HK-2 (cell line): ENCODE results near the gene WASF3.

Experiments used
- DNase-seq: peaks from one replicate; pipeline ENCODE4 v3.0.0-alpha.2; 2018; ENCODE audit not compliant: unreplicated experiment

WASF3 gene

DNA sequence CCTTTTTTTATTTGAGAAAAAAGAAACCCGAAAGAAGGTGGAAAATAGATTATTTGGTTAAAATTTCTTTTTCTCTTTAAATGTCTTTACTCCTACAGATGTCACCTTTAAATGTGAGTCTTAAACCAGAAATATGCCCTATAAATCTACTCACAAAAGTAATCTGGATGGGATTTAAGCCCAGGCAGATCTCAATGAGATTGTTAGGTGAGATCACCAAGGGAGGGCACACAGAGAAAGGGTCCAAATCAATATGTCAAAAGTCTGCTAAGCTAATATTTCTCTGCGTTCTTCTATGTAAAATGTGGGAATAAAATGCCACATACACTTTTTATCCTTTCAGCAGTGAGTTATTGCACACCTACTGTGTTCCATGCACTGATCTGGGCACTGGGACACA is 32.9 kb downstream of the WASF3 start:
- no peak for DNase-seq

DNA sequence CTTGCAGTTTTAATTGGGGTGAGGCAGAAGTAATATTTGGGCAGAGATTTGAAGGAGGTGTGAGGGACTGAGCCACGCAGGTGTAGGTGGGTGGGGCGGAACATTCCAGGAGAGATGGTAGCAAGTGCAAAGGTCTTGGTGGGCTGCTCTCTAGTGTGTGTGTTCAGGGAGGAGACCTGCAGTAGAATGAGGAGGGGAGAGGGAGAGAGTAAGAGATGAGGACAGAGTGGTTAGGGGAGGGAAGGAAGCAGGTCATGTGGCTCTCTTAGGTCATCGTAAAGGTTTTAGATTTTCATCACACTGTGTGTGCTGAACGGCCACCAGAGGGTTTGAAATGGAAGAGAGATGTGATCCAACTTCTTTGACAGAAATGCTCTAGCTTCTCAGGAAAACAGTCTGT is 33.5 kb downstream of the WASF3 start:
- DNase-seq, result no peak

DNA sequence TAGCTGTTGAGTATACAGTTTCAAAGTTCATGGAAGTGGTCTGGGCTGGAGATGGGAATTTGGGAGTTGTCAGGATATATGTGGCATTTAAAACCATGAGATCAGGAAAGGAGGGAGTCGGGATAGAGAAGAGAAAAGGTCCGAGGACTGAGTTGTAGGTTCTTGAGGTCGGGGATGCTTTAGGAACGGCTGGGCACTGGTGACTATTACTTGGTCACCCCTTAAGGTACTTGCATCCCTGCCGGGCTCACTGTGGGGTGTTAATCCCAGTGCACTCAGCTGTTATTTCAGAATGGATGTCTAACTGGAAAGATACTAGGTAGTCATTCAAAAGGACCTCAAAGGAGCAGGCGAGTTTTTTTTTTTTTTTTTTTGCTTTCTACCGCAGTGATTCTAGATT is 34.2 kb downstream of the WASF3 start:
- no peak for DNase-seq

DNA sequence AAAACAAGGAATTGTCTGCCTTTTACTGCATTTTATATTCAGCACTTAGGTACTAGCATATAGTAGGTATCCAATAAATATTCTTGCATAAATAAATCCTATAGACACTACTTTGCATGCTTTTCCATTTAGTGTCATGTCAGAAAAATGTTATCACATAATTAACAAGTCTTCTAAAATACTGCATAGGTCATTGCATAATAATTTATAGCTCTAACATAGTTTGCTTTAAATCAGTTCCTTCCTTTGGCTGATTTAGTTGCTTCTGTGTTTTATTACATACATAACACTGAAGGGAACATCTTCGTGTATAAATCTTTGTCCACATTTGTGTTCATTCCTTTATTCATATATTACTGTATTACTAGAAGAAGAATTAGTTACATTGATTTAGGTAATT is 36.2 kb downstream of the WASF3 start:
- no peak for DNase-seq

DNA sequence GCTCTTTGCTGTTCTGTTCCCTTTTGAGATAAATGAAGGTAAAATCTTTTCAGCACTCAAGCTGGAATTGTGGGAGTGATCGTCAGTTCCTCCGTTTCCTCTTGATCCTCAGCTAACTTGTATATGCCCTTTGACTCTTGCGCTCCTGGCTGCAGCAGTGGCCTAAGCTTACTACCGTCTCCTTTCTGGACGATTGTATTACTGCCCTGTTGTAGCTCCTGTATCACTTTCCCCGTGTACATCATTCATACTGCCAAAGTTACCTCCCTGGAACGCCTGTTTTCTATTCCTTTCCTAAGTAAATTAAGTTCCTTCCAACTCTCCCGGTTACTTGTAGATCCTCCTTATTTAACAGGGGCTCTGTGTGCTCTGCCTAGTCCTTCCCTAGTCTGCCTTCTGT is 36.9 kb downstream of the WASF3 start:
- no peak for DNase-seq

DNA sequence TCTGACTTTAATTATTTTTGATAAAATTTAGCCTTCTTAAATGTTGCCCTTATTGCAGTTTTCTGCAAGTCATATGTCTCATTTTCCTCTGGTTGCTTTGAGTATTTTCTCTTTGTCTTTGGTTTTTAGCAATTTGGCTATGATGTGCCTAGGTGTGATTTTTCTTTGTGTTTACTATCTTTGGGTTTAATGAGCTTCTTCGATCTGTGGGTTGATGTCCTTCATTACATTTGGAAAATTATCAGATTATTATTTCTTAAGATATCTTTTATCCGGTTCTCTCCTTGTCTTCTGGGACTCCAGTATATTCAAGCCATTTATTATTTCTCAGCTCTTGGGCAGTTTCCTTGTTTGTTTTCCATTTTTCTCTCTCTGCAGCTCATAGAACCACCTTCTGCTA is 39.0 kb downstream of the WASF3 start:
- DNase-seq, result no peak

DNA sequence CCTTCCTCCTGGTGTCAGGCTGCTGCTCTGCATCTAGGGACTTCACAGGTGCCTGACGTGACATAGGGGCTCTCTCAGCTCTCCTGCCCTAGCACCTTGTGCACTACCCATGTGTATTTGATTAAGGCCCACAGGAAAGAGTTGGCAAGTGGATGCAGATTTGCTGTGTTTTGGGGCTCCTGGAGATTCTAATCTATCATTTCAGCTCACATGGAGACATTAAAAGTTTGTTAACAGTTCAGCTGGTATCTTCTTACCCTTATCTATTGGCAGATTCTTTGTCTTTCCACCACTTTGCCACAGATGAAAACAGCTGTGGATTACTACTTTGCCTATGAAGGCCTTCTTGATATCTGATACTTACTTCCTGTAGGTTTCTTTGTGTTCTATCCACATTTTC is 41.9 kb downstream of the WASF3 start:
- DNase-seq, result no peak

DNA sequence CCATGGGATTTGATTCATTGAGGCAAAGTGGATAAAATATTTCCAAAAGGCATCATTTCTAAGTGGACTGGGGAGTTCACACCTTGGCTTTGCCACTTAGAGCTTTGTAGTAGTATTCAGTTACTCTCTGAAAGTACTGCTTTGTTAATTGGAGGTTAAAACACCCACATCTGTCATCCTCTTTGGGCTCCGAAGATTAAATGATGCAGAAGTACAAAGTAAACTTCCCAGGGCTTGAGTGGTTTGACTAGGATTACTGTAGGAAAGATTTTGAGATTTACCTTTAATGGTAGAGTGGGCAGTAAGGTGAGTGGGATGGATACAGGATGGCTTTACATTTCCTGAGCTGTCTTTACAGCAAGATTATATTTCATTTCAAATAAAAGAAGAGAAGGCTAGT is 42.4 kb downstream of the WASF3 start:
- DNase-seq, result no peak

DNA sequence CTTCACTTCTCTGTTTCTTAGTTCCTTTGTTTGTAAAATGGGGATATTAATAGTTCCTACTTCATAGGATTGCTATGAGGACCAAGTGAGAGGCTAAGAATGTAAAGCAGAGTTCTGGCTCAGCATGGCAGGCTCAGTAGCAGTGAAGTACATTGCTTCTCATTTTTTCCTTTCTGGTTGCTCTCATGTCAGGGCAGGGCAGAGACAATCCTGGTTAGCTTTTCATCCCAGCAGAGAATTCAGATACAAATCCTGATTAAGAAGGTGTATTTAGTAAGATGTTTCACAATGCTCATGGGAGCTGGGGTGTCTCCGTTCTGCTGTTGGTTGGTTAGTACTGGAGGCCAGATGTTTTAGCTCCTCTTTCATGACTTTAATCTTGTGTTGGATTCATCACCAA is 42.9 kb downstream of the WASF3 start:
- DNase-seq, result no peak

DNA sequence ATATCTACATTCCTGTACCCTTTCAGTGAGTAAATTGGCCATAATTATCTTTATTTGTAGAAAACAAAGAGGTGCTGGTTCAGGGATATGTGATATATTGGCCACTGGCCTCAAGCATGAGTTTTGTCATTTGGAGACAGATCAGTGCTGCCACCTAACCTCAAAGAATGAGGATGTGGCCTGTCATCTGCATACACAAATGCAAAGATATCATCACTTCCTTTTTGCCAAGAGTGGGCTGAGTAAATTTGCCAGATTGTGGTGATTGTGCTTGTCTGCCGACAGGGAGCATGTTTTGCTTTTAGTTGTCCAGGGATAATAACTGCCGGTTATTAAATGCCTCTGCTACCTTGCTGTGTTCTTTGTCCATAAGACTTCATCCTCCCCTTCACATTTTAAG is 44.2 kb downstream of the WASF3 start:
- DNase-seq, result no peak

DNA sequence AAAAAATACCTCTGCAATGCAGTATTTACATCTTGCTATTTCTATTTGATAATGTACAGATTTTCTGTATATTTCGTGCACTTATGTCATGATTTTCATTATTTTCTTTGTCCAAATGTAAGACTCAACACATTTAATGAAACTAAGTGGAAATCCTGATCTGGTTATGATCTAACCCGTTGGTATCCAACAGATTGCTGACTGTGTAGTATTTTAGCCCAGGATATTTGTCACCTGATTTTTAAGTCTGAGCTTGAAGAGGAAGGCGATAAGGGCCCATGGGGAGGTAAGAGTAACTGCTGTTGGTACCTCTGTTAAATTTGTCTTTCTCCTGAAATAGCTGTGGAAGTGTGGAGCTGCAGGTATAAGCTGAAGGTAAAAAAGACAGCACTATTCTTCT is 45.3 kb downstream of the WASF3 start:
- no peak for DNase-seq

DNA sequence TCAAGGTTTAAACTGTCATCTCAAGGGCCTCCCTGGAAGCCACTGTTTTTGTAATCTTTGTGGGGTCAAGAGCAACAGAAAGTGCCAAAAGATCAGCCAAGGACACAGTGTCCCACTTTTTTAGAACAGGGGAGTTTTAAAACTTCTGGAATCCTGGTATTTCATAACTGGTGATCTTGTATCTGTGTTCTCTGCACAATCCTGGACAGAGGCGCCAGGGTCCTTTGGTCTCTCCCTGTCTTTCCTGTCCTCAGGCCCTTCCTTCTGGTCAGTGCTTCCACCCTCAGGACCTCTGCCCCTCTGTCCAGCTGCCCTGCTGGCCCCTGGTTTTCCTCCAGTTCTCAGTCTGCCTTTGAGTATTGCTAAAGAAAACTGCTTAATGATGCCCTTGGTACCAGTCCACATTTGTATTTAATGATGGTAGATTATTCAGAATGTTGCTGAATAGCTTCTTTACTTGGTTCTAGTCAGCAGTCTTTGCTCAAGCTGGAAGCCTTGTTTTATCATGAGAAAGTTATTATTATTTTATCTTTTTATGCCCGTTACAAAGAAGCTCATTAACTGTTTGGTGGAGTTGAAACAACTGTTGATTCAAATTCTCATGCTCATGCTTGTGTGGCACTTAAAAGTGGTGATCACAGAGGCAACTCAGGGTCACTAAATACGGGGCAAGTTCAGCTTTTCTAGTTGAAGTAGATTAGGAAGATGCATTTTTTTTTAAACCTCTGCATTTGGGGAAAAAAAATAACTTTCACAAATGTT is 47.5 kb downstream of the WASF3 start:
- no peak for DNase-seq

DNA sequence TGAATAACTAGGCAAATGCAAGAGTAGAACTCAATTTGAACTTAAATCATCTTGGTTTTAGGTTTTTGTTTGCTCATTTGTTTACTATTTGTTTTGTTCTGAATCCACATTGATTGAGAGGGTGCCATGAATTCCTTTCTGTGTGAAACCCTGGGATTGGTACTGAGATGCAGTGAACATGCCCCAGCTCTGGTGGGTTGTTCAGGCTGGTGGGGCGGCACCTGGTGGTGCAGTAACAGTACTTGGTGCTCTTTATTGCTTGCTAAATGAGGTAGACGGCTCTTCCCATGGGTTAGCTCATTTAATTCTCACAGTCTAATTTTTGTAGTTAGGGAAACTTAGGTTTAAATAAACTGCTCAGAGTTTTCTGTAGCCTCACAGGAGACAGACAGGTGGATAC is 48.4 kb downstream of the WASF3 start:
- no peak for DNase-seq

DNA sequence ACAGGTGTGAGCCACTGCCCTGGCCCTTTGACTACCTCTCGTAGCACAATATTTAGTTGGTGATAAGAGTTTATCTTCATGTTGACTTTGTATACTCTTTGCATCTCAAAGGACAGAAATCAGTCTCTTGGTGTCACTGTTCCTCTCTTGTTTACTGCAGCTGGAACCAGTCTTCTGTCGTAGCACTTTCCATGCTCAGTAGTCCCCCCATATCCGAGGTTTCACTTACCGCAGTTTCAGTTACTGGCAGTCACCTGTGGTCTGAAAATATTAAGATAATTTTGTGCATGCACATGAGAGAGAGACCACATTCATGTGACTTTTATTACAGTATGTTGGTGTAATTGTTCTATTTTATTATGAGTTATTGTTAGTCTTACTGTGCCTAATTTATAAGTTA is 49.1 kb downstream of the WASF3 start:
- DNase-seq, result no peak

DNA sequence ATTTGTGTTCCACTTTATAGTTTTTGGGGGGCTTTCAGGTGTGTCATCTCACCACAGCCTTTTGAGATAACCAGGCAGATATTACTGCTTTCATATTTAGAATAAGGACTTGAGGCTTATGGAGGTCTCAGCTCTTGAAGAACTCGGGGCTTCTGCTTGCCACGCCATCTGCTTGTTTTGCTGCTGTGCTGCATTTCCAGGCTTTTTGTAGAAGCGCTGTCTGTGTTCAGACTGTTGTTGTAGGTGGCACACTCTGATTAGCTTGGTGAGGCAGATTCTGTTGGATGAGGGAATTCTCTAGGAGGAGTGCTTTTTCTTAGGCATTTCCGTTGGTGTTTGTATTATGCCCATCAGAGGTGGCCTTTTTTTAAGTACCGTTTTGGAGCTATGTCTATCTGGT is 57.2 kb downstream of the WASF3 start:
- no peak for DNase-seq

DNA sequence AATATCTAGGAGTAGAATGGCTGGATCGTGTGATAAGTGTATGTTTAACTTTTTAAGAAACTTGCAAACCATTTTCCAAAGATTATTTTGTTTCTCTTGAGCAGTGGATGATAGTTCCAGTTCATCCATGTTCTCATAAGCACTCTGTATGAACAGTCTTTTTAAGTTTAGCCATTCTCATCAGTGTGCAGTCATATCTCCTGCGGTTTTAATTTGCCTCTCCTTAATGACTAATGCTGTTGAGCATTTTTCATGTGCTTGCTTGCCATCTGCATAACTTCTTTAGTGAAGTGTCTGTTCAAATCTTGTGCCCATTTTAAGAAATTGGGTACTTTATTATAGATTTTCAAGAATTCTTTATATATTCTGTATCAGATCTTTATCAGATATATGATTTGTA is 58.6 kb downstream of the WASF3 start:
- DNase-seq, result no peak

DNA sequence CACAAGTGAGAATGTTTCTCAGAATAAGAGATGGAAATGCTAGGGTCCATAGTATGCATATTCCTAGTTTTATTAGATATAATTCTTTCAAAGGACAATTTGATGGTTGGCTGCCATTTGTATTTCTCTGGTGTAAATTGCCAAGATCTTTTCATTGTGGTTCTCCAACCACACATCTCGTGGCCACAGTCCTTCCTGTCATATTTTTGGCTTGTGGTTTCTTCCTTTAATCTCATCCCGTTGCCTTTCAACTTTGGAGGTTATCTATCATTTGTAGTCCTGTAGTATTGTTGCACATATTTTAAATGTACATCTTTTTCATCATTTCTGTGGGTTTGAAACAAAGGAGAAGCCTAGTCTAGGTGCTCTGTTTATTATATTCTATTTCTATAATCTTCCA is 61.2 kb downstream of the WASF3 start:
- DNase-seq, result no peak

DNA sequence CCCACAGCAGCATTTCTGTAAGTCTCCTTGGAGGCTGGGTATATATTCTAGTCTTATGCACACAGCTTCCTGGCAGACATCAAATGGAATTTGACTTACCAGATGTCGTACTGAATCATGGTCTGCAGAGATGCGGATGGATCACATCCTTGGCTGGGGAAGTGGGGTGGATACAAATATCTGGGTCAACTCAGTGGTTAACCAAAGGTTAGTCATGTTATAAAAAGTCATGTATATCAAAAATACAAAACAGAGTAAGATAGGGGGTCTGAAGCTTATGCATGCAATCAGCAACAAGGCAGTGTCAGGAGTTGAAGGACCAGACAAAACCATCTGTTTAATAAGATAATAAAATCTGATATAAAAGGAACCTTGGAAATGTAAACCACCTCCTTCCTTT is 61.9 kb downstream of the WASF3 start:
- no peak for DNase-seq

DNA sequence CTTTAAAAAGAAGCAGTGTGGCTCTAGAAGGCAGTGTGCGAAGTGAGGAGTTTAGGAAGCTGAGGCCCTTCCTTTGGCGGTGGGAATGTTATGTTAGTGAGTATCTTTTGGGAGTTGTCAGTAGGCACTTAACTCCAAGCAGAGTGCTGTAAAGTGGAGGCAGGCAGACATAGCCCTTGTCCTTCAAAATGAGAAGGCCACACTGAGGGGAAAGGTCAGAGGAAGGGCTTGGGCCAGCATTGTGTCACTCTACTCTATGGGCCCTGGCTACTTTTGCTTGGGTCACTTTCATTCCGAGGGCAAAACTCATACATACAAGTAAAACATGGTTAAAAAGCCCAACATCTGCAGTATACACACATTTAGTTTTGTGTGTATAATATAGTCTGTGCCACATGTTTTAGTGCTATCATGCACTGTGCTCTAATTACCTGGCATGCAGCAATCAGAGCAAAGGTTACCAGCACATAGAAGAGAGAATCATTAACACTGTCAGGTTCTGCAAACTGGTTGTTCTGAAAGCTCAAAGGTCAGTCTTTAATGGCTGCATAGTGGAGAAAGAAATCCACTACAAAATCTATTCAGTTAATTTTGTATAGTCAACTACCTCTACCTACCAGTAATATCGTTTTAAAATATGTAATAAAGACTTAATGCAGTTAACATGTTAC is 64.4 kb downstream of the WASF3 start:
- no peak for DNase-seq

DNA sequence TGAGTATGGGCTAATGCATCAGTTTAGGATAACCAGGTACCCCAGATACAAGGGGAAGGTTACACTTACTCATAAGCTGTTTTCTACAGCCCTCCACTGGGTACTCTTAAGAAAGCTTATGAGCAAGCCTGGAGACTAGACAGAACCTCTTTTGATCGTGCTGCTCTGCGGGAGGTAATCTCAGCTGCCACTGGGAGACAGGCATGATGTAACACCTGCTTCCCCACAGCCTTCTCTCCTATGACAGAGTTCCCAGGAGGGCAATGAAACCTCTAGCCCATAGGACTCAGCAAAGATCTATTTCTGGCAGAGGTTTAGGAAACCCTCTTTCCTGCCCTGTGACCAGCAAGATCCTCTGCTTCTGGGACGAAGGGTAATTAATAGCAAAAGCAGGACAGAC is 65.6 kb downstream of the WASF3 start:
- DNase-seq, result no peak

DNA sequence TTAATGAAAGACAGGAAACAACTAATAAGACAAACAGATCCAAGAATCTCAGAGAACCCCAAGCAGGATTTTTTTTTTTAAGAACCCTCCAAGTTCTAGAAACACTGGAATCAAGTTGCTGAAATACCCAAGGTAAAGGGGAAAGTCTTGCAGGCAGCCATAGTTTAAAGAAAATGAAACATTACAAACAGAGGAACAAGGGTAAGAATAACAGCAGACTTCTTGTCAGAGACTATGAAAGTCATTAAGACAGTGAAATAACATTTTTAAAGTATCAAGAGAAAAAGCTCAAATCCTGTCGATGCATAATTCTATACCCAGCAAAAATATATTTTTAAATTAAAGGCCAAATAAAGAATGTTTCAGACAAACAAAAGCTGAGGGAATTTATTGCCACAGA is 67.1 kb downstream of the WASF3 start:
- no peak for DNase-seq

DNA sequence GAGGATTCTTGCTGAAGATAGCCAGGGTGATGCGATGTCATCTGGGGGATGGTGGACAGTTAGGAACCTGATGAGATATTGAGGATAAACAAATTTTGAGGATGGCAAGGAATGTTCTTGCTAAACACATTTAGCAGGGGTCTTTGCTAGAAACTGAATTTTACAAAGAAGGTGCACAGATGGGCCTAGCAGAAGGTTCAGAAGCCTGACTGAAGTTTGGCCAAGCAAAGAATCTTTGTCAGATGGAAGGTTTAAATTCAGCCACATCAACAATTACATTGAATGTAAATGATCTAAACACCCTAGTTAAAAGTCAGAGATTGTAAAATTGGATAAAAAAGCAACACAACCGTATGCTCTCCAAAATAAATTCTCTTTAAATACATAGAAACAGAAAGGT is 68.8 kb downstream of the WASF3 start:
- no peak for DNase-seq

DNA sequence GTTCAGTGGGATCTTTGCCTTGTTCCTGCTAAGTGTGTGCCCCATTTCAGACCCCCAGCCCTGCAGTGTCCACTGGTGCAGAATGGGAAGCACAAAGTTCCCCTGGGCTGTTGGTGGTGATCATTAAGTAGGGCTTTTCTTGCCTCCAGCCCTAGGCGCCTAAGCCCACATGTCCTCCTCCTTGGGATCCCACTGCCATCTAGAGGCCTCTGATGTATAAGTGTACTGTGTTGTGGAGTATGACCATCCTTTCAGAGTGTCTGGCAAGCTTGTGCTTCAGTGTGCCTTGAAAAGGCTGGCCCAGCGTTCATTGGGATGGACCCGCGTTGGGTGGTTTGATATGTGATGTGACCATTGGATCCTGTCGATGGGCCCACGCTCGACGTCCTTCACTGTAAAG is 71.2 kb downstream of the WASF3 start:
- no peak for DNase-seq

DNA sequence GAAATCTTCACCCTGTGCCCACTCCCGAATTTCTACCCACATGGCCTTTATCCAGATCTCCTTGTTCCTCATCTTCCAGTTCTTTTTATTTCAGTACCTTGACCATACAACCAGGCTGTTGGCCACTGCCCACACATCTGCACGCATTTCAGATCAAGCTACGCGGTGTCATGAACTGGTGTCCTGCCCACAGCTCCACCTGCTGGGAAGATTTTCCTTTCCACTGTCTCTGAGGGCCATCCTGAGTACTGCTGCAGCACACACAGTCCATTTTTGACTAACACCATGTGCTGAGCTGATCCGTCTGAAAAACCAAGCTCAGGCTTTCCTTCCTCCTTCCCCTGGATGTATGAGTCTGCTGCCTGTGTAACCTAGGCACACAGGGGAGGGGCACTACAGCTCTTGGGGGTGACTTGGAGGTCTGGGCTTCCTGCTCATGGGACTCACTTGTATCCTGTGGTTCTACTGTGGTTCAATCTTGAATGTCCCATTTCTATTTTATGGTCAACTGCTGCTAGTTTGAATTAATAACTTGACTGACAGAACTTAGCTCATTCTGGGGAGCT is 71.9 kb downstream of the WASF3 start:
- no peak for DNase-seq
